Esophagus muscularis mucosa (tissue), 3 donors: ENCODE data around the gene POLG.

ENCODE experiments used
- POLR2AphosphoS5 ChIP-seq, 2 donors: sonication (generic); formaldehyde crosslinking; IDR thresholded peaks; one replicate each; pipeline ENCODE4 v1.6.1; 2017; ENCODE audit warnings: antibody characterized with exemption in 2 of 2
- TF ChIP-seq, protein P1 (sequence below), 3 experiments: fragments of 200-600 bp in 2 of 3; fragments of 450-650 bp in 1 of 3; sonication (generic) in 2 of 3; IDR thresholded peaks; one replicate each; pipeline ENCODE4 v1.5.1; 2017 to 2019; ENCODE audit warnings: antibody characterized with exemption in 3 of 3, mild to moderate bottlenecking in 2 of 3, moderate library complexity in 1 of 3

DNA sequence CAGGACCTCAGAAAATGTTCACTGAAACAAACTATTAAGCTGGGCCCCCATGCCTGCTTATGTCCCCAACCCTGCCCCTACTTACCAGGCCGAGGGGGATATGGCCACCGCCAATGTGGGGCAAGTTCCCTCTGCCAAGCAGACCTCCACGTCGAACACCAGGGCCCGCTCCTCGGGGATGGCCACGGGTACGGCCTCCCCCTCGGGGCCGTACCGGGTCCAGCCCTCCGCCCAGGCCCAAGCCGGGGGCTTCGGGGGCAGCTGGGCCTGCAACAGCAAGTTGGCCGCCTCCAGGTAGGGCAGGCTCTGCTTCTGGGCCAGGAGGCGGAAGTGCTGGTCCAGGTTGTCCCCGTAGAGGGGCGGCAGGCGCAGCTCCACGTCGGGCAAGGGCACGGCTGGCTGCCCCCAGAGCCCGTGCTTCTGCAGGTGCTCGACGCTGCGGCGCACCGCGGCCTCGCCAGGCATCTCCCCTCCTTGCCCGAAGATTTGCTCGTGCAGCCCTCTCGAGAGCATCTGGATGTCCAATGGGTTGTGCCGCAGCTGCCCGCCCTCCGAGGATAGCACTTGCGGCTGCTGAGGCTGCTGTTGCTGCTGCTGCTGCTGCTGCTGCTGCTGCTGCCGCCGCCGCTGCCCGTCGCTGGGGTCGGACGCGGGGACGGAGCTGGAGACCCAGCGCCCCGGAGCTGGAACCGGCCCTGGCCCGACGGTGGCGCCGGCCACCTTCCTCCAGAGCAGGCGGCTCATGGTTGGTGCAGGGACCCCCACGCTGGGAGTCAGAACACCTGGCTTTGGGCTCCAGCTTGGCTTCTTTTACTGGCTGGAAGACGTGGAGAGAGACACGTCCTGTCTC lies 1.4 kb downstream of the POLG start:
- TF ChIP-seq, protein P1, sequence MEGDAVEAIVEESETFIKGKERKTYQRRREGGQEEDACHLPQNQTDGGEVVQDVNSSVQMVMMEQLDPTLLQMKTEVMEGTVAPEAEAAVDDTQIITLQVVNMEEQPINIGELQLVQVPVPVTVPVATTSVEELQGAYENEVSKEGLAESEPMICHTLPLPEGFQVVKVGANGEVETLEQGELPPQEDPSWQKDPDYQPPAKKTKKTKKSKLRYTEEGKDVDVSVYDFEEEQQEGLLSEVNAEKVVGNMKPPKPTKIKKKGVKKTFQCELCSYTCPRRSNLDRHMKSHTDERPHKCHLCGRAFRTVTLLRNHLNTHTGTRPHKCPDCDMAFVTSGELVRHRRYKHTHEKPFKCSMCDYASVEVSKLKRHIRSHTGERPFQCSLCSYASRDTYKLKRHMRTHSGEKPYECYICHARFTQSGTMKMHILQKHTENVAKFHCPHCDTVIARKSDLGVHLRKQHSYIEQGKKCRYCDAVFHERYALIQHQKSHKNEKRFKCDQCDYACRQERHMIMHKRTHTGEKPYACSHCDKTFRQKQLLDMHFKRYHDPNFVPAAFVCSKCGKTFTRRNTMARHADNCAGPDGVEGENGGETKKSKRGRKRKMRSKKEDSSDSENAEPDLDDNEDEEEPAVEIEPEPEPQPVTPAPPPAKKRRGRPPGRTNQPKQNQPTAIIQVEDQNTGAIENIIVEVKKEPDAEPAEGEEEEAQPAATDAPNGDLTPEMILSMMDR (IDR thresholded peaks at IDR 0.05) = no peak
- no peak for TF ChIP-seq POLR2AphosphoS5 (IDR thresholded peaks at IDR 0.05)
